HG03521 (cell line): Measurements from ENCODE around the gene GPR156.

Experiments used
- ATAC-seq: cut with Tn5 transposase; IDR thresholded peaks from one replicate; pipeline ENCODE4 v1.9.1; 2021; ENCODE audit warnings: mild to moderate bottlenecking, moderate library complexity; ENCODE audit not compliant: unreplicated experiment

Gene GPR156

DNA sequence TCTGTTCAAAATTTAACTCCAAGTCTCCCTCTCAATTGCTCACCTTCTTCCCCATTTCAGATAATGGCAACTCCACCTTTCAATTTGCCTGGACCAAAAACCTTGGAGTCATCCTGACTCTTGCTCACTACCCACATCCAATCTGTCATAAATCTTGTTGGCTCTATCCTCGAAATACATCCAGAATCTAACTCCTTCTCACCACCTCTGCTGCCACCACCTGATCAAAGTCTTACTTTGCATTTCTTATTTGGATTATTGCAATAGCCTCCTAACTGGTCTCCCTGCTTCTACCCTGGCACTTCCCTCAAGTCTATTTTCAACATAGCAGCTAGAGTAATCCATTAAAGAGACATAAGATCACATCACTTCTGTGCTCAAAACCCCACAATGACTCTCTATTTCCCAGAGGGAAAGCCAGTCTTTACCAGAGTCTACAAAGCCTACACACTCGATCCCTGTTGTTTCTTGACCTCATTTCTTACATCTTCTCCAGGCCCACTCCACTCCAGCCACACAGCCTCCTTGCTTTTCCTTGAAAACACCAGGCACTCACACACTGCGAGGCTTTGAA is 86.6 kb downstream of the GPR156 start:
- no peak for ATAC-seq

DNA sequence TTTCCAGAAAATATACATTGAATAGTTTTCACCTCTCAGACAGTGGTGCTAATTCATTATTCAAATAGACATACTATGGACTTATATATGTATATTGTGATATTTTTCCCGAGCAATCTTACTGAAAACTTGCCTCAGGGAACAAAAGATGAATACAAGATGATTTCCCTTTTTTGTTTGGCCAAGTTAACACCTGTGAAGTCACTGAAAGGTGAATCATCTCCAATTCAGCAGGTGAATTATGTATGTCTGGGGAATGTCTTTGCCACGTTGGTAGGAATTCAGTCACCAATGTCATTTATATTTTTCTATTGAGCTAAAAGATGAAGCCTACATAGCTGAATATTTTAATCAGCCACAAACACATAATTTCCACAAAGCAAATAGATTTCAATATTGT is 88.2 kb downstream of the GPR156 start:
- no peak for ATAC-seq

DNA sequence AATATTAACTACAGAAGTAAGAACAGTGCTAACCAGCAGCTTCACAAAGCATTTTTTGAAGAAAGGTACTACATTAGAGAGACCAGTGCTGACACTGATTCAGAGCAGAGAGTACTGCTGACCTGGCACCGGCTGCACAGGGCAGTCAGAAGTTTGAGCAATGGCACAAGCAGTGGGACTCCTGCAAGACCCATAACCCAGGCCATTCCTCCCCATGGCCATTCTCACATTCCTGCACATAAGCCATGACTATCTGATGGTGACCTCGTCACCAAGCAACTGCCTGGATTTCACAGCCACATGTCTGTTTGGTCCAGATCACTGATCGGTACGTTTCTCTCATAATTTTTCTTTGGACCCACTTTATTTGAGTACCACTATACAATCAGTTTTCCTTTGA is 88.7 kb downstream of the GPR156 start:
- no peak for ATAC-seq

DNA sequence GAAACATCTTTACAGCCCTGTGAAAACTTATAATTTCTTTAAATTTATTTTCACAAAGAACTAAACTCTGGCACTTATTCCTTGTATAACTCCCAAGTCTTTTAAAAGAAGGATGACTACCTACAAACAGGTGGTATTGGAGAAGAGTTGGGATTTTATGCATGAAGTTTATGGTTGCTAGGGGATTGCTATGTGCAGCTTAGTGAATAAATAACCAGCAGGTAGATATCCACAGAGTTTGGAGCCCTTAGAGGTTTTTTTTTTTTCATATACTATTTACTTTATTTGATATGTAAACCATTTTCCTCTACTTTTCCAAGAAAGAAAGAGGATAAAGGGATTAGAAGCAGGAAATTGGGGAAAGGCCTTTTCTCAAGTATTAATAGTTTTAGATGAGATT is 91.5 kb downstream of the GPR156 start:
- no peak for ATAC-seq

DNA sequence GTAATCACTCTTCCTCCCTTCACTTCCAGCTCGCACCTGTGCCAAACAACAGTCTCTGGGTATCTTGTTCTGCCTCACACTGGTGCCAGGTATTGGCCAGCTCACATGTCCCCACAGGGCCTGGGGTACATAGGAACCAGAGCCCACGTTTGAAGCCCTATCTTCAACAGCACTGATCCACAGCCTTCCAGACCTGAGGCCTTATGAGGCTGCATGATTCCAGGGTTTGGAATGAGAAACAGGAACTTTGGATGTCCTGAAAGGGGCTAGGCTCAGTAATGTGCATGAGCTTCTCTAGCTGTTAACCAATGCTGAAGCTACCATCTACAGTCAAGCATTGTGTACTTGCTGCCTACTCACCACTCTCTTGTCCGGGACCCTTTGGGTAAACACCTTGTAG is 92.4 kb downstream of the GPR156 start:
- no peak for ATAC-seq

DNA sequence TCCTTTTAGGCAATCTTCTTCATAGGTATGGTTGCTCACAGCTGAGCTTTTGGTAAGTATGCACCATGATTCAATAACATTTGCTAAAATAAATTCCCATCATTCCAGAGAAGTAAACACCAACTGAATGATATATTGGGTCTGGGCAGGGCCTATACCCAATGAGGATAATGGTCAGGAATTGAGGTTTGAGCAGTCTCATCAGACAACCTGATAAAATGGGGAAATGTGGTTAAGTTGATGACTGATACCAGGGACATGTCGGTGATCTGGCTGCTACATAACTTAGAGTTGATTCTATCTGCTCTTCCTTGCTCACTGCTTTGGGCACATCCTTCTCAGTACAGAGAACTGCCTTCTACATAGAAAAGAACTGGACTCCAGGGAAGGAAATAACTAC is 92.9 kb downstream of the GPR156 start:
- ATAC-seq: no peak

DNA sequence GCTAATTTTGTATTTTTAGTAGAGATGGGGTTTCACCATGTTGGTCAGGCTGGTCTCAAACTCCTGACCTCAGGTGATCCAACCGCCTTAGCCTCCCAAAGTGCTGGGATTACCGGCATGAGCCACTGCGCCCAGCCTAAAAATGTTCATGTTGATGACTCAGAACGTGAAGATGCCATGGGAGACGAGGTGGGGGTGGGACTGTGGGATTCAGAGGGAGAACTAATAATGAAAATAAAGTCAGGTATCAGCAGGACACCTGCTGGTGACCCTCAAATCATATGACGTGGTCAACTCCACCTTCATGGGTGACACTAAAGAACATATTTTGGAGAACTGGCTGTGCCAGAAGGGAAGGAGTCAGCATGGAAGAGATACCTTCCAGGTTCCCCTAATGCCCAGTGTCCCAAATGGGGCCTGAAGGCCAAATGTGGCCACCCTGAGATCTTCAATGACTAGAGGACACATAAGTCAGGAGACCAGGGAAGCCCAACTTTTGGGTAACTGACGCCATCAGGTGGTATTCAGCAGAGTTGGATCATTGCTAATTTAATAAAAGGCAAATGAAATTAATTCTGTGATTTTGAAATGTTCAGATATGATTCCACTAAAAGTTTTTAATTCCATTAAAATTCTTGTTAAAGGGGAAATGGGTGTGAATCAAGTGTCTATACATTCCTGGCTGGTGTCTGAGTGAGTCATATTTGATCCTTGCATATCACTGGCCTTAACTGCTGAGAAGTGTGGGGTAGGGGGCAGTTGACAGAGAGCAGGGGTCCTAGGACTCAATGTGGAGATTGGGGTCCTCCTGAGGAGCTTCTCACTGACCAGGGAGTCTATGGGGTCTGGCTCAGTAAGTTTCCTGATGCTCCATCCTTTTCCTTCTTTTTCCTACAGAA is 102.2 kb downstream of the GPR156 start:
- ATAC-seq: no peak

DNA sequence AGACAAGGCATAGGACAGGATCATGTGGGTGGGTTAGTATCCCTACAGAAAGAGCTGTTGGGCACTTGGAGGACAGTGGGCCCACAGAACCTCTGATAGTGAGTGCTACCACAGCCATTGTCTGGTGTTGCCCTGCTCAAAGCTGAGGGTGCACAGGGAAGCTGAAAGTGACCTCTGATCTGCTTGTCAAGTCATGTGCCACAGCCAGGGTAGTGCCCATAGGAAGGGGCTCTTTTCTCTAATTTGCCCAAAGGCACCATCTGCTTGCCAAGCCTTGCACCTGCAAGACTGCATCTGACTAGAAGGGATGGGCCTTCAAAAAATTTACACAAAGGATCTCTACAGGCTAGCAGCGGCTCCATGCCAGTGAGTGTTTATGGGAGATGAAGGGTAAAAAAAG is 103.4 kb downstream of the GPR156 start:
- ATAC-seq: no peak

DNA sequence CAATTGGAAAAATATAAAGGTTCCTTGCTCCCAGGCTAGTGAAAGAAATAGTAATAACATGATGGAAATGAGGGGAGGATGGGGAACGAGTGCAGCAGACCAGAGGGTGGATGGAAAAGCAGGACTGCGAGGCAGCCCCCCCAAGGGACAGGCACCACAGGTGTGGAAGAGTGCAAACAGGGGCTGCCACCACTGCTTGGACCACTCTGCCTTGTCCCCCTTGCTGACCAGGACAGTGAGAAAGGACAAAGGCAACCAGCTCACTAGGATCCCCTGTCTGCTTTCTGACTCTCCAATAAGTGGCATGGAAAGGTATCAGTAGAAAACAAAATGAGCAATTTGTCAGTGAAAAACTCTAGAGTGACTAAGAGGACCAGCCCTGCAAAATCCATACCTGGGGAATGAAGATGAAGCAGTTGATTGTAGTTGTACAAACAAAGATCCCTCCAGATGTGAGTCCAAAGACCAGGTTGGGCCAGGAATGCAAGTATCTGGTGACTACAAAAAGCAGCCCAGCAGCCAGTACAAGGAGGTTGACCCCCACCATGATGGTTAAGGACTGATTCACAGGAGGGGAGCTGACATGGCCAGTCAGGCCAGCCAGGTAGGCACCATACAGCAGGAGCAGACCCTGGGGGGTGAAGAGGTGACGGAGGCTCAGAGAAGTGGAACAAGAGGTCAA is 104.2 kb downstream of the GPR156 start:
- no peak for ATAC-seq

DNA sequence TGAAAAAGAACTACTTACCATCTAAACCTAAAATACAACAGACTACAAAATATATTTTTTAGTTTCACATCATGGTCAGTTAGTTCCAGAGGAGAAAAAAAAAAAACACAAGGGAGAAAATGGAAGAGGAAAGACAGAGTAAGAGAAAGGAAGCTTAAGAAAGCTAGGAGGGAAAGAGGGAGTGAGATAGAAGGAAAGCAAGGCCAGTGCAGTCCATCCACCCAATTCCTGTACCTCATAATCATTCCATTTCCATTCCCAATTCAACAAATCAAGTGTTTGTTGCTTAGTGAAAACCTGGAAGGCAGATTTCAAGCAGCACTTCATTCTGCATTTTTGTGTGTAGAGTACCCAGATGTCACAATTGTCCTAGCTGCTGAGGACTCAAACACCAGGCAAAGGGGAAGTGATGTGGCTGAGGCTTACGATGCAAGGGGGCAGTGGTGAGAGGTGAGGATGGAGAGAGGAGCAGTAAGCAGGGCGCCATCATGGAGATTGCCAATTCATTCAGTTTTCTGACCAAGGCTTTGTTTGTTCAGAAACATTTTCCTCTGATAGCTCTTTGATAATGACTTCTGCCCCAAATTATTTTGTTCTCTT is 107.2 kb downstream of the GPR156 start:
- ATAC-seq: no peak

DNA sequence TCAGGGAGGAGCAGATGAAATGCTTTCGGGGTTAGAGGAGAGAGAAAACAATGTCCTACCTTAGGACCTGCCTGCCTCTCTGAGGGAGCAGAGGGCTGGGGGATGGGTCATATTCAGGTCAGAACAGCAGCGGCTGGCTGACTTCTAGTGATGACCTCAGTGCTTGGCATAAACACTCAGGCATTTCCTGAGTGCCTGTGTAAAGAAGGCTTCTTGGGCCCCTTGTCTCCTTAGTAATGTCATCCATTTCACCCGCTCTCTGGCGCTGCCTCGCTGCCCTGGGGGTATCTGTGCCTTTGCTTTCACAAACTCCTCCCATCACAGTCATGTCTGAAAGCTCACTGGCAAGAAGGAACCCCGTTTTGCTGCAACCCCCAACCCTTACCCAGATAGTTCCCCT is 107.9 kb downstream of the GPR156 start:
- no peak for ATAC-seq

DNA sequence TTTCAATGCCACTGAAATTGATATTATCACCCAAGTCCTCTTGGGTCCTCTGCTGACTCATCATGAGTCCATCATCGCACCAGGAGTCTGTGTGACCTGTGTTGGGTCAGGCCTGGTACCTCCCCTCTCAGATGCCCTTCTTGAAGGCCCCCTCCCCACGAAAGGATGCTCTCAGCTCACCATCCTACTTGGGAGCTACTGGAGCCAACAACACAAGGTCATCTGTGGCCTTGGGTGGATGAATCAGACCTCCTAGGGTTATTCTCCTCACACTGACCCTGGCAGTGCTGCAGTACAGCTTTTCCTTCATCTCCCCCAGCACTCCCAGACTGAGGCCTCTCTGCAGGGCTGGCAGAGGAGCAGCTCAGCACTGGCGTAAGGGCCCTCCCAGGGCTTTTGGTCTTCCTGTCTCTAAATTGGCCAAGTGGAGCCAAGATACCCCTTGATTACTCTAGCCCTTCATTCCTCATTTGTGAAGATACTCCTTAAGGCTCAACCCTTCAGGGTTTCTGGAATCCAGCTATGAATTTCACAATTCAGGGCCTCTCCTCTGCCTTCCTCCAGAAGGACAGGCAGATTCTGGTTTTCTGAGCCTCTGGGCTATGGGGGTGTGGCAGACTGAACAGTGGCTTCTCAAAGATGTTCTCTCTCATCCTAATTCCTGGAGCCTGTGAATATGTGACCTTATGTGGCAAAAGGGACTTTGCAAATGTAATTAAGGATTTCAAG is 110.0 kb downstream of the GPR156 start:
- no peak for ATAC-seq

DNA sequence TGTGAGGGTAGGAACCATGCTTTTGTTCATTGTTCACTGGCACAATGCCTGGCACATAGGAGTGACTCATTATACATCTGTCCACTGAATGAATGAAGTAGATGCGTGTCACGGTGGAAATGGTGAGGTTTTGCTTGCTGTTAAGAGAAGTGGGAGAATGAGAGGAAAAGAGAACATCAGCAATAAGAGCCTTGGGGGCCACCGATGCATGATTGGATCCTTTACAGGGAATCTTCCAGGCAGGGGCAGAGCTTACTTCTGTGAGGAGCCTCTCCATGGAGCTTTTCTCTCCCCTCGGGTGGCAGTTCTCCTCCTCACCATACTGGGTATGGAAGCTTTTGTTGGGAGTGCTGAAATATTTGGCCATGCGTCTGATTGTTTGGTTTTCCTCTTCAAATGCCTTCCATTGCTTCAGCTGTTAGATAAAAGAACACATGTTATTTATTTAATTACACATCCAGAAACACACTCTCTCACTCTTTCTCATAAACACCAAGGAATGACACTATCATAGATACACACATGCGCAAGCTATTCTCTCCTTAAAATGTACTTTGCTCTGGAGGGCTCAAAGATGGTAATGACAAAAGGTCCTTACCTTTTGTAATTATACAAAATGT is 111.9 kb downstream of the GPR156 start:
- ATAC-seq: no peak

DNA sequence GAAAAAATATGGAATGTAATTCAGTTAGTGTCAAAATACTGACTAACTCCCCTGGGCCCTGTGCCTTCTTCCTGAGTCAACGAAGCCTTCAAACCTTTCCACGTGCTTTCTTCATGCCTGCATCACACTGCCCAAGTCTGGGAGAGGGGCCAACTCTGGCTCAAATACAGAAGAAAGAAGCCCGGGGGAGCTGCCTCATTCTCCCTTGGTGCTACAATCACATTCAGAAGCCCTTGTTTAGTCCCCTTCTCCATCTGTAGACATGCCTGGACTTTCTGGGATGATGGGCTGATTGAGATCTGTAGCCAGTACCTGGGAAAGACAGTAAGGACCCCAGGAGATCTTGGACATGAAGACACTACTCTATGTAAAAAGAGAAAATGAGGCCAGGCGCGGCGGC is 113.0 kb downstream of the GPR156 start:
- no peak for ATAC-seq

DNA sequence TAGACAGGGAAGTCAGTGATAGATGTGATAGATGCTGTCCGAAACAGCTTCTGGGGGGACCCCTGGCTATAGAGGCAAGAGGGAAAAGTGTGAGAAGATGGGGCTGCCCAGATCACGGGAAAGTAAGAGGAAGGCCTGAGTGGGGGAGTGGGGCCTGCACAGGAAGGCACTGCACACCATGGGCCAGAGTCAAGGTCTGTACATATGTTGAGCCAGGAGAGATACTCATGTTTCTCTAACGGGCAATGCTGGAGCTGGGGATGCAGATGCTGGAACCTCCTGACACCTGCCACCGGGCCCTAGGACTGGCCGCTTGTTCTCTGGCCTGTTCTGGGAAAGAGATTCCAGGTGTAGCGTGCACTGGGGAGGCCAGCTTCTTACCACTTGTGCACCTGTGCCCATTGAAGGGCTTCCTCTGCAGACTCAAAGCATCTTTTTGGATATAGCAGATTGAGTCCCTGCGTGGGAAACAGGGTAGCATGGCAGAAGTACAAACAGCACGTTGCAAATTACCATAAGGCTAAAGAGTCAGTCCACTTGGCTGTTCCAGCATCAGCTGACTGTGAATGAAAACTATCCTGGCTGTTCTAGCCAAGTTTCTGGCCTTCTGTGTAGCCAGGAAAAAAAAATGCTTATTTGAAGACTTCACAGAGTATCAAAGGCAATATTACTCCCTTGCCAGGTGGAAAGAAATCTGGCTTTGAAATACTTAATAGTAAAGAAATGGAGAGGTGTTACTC is 113.7 kb downstream of the GPR156 start:
- no peak for ATAC-seq

DNA sequence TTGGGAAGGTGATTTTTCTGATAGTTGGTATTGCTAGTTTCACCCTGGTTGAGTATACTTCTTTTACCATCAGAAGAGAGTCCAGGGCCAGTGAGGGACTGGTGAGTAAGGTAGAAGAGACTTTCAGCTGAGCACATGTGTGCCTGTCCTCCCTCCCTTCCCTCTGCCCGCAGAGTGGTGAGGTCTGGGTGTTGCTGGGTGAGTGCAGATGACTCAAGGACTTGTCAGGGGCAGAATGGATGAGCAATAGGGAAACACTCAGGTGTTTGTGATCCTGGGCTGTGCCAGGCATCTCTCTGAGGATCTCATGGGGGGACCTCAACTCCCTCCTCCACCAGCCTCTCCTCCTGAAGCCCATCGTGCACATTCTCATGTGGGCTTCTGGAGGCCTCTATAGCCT is 114.8 kb downstream of the GPR156 start:
- ATAC-seq: no peak

DNA sequence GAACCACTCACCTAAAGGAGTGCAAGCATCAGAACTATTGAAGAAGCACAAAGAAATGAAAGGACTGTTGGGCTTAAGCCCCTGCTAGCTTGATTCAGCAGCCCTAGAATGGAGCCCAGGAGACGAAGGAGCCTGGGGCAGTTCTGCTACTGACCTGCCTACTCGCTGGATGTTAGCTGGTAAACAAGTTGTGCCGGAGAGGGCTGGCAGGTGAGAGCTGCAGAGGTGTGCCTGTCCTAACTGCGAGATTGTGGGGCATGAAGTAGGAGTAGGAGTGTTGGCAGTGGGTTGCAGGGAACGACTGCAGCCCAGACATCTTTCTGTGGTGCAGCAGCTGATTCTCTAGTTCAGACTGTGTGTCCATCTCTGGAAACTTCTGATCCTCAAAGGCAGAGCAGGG is 115.6 kb downstream of the GPR156 start:
- no peak for ATAC-seq

DNA sequence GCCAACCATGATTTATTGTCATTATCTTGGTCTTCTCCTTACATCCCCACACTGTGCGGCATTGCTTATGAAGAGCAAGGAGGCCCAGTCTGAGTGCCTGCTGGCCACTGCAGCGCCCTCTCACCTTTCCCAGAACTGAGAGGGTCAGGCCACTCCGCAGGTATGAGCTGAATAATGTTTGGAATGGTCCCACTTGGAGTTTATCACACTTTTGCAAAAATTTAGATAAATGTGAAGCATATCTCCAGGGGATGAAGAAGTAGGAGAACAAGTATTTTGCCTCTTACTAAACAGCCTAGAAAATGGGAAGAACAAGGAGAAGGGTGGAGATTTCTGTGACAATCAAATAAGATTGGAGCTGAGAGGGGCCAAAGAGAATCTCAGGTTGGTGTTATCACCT is 116.4 kb downstream of the GPR156 start:
- ATAC-seq: no peak

DNA sequence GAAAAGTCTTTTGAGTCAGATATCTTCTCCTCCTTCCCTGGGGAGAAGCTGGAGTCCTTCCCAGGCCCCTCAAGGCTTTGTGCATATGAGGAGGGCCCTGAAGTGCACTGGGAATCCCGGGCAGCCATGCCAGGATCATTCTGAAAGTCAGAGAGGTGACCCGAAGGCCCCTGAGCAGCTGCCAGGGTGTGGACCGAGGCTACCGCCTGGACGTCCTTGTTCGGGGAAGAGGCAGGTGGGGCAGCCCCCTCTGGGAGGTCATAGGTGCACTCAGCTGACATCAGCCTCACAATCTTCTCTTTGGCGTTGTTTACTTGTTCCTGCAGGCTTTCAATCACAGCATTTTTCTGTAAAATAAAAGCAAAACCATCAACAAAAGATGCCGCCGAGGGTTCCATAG is 117.0 kb downstream of the GPR156 start:
- ATAC-seq: no peak

DNA sequence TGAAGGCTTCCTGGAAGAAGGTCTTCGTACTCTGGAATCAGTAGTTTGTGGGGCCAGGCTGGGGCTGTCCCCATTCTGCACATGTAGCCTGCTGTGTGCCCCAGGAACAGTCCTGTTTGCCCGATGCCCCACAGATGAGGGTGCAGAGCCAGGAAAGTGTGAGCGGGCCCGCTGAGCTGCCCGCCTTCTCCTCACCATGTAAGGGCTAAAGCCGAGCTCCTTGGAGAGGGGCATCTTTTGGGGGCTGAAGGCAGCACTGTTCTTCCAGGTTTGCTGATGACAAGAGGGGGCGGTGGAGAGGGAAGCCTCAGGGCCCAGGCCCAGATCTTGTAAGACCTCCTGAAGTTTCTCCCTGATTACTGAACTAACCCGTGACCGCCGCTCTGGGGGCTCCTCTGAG is 117.5 kb downstream of the GPR156 start:
- no peak for ATAC-seq
